ENCODE results near the gene ITIH1.
A peak's percentile ranks its signal among the peaks of the same experiment; 100 is the strongest.
"Not testable (repeated sequence)": the region's sequence is repeated elsewhere in the genome, so short reads cannot be mapped to it uniquely, and the experiment has no call there.

The ITIH1 gene

DNA sequence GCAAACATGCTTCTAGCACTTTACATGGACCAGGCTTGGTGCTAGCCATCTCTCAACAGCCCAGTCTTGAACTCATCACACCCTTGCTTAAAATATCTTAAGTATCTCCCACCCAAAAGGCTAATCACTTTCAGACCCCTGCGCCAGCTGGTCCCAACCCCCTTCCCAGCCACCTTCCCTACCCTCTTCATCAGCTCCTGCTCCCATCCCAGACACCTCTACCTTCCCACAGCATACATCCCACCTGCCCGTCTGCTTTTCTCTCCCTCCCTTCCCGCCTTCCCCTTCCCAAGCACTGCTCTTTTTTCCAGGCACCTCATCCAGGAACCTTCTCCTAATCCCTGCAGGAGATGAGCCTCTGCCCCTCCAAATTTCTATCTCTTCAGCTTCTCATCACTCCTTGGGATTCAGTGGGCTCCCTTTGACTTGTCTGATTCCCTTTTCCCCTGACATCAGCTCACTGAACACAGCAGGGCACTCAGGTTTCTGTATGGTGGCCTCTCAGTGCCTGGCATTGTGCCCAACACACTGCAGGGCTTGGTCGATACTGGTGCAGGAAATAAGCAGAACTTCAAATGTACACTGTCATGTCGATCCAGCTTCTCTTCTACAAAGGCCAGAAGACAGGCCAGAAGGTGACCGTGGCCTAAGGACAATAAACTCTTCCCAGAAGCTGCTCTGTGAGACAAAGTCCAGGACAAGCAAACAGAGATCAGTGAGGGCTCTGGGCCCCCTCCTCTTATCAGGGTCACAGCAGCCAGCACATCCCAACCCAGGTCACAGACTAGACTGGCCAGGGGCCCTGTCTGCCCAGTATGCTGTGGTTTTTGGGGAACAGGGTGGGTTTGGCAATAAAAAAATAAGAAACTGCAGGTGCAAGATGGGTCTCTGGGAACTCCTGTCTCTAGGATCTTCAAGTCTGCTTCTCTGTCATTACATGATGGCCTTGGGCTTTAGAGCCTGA, 2.2 kb upstream of the ITIH1 start:
- peak; percentile 45 for DNase-seq

DNA sequence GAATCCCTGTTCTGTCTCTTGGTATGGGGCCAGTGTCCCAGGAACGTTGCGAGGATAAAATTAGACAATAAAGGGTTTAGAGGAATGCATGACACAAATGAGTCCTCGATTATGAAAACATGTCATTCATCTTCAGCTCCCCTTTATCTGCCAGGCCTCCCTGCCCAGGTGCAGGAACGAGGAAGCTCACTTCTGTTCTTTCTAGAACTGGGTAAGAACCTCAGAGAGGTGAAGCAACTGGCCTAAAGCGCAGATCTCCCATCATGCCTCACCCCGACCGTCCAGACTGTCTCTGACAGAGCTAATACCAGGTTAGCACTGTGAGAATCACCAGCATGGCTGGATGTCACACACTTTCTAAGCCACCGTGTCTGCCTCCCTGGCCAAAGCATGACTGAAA, 1.5 kb upstream of the ITIH1 start:
- DNase-seq: no peak

DNA sequence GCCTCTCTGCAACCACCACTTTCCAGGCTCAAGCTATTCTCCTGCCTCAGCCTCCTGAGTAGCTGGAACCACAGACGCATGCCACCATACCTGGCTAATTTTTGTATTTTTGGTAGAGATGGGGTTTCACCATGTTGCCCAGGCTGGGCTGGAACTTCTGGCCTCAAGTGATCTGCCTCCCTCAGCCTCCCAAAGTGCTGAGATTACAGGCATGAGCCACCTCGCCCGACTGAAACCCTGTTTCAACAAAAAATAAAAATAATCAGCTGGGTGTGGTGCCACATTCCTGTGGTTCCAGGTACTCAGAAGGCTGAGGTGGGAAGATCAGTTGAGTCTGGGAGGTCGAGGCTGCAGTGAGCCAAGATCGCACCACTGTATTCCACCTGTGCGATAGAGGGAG, 913 bp upstream of the ITIH1 start:
- not testable (repeated sequence) for DNase-seq

DNA sequence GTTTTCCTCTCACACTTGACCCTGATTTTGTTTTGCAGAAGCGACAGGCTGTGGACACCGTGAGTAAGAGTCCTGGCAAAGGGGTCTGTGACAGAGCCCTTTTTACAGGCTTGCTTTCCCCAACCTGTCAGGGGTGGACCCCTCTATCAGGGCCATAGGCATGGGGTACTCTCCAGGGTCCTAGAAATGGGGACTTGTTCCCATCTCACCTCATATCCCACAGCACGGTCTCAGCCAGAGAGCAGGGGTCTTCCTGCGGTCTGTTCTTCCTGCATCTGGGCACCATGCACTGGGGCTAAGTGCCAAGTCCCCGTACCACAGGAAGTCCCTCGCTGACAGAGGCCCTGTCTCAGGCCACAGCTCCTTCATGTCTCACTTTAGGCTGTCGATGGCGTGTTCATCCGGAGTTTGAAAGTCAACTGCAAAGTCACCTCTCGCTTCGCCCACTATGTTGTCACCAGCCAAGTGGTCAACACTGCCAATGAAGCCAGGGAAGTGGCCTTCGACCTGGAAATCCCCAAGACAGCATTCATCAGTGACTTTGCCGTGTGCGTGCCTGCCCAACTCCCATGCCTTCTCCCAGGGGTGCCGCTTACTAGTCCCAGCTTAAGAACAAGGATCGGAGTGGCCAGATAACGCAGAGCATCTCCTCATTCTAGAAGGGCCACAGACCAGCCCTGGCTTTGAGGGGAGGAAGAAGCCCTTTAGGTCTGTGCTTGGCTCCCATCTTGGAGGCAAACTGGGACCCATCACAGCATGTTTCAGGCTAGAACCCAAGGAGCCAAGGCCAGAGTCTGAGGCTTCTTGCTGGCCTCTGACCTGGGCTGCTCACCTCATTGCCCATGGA, 783 bp downstream of the ITIH1 start:
- no peak for DNase-seq

DNA sequence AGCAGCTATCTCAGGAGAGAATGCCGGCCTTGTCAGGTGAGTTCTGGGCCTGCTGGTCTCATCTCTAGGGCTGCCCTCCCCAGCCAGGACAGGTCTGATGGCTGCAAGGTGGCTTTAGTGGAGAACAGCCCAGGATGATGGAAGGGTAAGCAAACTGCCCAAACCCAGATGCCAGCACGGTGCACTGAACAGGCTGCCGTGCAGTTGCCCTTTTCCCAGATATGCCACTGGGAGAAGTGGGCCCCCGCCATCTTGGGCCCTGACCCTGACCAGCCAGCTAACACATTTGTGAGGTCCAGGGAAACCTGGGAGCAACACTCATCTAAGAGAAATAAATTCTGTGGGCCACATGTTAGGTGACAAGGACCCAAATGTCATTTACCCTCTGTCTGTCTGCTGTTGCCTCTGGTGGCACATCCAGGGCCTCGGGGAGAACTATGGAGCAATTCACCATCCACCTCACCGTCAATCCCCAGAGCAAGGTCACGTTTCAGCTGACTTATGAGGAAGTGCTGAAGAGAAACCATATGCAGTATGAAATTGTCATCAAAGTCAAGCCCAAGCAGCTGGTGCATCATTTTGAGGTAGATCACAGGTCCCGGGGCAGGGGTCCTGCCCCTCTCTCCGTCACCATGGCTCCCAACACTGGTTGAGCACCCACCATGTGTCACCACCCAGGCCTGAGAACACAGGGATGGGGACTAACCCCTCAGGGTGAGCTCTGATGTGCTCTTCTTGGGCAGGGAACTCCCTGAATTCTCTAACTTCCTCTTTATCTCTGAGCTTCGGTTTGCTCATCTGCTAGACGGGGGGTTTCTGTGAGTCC, 1.8 kb downstream of the ITIH1 start:
- peak; percentile 61 for DNase-seq

DNA sequence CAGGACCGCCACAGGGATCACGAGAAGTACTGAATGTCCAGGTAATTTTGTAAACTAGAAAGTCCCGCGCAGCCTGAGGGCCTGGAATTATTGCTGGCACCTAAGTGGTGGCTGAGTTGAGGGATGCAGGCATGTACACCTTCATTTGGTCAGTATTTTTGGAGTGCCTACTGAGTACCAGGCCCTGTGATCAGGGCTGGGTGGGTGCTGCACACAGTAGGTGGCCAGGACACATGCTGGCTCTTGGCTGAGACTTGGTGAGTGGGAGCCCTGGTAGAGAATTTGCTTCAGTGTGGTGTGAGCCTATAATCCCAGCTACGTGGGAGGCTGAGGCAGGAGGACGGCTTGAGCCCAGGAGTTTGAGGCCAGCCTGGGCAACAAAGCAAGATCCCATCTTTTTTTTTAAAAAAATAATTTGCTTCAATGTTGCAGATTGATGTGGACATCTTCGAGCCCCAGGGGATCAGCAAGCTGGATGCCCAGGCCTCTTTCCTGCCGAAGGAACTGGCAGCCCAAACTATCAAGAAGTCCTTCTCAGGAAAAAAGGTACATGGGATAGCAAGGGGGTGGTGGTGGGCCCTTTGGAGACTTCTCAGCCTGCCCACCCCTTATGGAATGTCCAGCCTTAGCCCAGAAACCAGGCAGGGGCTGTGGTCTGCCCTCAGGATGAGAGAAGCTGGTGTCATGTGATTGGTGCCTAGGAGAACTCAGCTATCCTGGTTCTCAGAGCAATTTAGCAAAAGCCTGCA, 2.6 kb downstream of the ITIH1 start:
- DNase-seq: no peak

DNA sequence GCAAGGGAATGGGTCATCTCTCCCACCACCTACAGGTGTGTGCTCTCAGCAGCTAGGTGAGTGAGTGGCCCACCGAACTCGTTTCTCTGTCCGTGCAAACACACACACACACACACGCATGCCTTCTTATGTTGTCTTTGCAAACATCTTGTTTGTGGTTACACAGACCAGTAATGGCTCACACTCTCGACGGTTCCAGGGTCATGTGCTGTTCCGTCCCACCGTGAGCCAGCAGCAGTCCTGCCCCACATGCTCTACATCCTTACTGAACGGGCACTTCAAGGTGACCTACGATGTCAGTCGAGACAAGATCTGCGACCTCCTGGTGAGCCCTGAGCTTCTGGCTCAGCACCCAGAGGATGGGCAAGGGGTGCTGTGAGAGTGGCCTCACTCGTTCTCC, 4.3 kb downstream of the ITIH1 start:
- no peak for DNase-seq

DNA sequence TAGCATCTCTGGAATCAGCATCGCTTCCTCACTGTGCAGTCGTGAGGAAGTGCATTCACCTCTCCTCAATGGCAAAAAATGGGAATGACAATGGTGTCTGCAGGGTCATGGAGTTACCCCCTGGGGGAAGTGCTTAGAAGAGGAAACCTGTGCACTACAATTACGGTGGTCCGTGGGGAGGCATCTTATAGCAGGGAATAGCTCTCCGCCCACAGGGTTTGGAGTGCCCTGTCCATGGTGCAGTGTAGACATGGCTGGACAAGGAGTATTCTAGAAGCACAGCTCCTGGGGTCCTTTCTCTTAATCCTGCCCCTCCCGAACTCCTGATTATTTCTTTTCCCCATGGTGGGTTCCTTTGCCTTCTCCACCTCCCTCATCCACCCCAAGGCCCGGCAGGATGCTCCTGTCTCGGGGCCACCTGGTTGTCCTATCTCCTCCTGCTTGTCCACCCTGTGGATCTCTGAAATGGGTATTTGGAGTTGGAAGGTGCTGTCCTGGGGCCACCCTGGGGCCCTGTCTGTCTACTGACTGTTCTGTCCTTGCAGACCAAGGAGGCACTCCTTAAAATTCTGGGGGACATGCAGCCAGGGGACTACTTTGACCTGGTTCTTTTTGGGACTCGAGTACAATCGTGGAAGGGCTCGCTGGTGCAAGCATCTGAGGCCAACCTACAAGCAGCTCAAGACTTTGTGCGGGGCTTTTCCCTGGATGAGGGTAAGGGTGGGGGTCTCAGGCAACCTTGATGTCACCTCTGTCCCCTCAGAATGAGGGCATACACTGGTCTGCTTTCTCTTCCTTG, 5.2 kb downstream of the ITIH1 start:
- no peak for DNase-seq

DNA sequence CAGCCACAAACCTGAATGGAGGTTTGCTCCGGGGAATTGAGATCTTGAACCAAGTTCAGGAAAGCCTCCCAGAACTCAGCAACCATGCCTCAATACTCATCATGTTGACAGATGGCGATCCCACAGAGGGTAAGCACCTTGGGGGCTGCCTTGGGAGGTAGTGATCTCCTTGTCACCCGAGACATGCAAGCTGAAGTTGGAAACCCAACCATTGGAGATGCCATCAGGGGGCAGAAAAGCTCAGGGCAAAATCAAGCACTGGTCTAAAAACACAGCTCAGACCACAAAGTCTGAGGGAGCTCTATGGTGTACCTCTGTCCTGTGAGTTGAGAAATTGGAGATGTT, 5.8 kb downstream of the ITIH1 start:
- DNase-seq: no peak

DNA sequence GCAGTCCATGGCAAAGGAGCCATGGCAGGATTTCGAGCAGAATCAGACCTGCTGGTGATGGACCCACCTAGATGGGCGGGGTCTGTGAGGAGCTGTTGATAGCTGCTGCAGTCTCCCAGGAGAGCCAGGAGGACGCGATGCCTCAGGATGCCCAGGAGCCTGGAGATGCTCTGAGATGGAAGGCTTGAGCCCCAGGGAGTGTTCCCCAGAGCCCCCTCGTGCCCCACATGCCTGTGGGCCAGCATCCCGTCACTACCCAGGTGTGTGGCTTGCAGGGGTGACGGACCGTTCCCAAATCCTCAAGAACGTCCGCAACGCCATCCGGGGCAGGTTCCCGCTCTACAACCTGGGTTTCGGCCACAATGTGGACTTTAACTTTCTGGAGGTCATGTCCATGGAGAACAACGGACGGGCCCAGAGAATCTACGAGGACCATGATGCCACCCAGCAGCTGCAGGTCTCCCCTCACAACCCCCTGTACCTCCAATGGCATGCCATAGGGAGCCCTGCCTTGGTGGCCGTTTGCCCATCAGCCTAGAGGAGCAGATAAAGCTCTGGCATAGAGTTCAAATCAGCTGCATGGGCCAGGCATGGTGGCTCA, 6.7 kb downstream of the ITIH1 start:
- DNase-seq: no peak

DNA sequence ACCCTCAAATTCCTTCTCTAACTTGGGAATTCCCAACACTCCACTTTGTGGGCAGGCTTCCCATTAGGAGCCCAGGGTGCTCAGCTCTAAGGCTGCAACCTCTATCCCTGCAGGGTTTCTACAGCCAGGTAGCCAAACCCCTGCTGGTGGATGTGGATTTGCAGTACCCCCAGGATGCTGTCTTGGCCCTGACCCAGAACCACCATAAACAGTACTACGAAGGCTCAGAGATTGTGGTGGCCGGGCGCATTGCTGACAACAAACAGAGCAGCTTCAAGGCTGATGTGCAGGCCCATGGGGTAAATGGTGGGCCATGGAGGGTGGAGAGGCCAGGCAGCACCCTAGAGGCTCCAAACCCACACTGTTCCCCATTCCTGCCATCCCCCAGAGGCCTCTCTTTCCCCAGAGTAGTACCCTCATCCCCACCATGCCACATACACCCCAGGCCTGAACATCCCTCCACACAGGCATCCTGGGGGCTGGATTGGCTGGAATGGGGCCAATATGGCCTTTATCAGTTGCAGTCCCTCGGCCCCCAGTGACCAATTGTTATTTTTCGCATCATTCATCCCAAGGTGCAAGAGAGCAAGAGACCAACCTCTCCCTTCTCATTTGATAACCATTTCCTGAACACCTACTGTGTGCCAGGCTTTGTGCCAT, 7.7 kb downstream of the ITIH1 start:
- DNase-seq: no peak

DNA sequence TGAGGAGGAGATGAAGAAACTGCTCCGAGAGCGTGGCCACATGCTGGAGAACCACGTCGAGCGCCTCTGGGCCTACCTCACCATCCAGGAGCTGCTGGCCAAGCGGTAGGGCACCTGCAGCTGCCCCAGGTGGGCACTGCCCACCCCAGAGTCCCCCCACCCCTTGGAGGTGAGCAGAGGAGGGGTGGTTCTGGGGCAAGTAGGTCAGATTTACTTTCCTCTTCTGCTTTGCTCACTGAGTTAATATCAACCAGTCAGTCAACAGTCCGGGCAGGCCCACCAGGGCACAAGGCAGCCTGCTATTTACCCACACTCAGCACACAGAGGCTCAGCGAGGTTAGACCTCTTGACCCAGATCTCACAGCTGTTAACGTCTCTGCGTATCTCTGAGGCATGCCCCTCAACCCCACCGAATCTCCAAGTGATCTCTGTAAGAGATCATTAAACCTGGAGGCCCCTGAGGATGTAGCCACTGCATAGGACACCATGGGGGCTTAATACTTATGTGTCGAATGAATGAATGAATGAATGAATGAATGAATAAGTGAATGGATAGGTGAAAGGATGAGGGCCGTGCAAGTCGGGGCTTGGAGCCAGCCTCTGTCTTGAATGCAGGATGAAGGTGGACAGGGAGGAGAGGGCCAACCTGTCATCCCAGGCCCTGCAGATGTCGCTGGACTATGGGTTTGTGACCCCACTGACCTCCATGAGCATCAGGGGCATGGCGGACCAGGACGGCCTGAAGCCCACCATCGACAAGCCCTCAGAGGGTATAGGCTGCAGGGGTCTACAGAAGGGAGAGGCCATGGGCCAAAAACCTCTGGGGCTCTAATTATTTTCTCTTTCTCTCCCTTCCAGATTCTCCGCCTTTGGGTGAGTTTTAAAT, 9.2 kb downstream of the ITIH1 start:
- no peak for DNase-seq

DNA sequence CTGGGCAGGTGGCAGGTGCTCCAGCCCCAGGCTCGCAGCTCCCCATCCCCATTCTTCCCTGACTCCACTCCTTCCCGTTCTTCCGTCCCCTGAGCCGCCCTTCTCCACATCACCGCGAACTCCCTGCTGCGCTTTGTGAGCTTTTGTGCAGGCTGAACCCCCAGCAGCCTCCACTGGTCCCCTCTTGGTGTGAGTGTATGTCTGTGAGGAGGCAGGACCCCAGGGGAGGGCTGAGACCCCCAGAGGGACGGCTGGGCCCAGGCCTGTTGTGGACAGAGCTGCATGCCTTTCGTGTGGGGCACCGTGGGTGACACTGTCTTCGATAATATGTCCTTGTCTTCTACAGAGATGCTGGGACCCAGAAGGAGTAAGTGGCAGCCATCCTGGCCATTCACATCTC, 9.8 kb downstream of the ITIH1 start:
- no peak for DNase-seq

DNA sequence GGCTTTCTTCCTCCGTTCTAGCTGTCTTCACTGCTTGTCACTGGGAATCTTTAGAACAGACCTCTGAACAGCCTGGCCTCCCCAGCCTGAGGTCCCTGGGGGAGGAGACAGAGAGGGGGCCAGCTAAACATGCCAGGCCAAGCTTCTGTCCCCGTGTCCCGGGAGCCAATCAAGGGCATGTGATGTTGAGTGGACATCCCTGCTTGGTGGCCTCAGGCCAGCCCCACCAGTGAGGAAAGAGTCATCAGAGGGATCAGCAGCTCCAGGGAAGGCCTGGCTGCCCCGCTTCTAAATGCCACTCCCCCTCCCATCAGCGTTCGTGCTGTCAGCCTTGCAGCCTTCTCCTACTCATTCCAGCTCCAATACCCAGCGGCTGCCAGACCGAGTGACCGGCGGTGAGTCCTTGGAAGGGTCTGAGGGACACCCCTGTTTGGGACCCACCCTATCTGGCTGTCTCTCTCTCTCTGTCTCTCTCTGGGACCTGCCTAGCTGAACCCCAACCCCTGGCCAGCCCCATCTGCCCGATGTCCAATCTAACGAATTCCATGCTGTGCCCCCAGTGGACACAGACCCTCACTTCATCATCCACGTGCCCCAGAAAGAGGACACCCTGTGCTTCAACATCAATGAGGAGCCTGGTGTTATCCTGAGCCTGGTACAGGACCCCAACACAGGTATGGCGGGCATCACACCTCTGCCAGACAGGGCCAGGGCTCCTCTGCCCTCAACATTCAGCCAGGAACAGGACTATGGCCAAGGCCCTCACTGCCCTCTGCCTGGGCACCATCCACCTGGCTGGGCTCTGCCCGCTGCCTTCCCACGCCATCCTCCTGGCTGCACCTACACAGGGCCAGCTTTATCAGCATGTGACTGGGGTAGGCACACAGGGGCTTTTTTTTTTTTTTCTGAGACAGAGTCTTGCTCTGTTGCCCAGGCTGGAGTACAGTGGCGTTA, 10.6 kb downstream of the ITIH1 start:
- DNase-seq: no peak

DNA sequence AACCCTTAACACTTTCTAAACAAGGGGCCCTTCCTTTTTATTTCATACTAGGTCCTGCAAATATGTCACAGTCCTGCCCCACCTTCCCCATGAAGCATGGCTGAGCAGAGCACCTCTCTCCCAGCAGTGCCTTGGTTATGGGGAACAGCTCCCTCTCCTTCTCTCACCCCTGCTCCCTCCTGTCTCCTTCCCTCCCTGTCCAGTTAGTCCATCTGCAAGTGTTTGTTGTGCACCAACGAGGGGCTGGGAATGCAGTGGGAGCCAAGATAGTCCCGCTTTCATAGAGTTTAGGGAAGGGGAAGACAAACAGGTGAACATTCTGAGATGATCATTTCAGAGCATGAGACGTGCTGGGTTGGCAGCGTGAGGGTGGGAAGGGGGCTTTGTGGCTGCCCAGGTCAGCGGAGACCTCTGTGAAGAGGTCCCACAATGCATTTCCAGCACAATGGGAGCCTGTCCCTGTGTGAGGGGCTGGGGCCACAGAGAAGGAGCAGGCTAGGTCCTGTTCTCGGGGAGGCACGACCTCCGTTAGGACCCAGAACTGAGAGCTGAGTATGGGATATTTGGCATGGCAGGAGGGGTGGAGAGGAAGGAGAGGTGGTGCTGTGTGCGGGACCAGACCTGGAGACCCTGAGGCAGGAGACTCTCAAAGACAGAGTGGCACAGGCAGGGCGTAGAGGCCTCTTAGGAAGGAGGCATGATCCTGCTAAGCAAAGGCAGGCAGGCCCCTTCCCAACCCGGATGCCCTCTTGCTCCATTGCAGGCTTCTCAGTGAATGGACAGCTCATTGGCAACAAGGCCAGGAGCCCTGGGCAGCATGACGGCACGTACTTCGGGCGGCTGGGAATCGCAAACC, 11.7 kb downstream of the ITIH1 start:
- DNase-seq: no peak

DNA sequence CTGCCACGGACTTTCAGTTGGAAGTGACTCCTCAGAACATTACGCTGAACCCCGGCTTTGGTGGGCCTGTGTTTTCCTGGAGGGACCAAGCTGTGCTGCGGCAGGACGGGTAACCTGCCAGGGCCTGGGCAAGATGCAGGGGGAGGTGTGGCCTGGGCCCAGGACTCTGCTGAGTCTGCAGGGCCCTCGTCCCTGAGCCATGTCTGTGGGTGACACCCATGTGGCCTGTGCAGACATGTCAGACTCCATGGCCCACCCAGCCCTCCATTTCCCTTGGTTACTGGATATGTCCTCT, 12.3 kb downstream of the ITIH1 start:
- DNase-seq: no peak

DNA sequence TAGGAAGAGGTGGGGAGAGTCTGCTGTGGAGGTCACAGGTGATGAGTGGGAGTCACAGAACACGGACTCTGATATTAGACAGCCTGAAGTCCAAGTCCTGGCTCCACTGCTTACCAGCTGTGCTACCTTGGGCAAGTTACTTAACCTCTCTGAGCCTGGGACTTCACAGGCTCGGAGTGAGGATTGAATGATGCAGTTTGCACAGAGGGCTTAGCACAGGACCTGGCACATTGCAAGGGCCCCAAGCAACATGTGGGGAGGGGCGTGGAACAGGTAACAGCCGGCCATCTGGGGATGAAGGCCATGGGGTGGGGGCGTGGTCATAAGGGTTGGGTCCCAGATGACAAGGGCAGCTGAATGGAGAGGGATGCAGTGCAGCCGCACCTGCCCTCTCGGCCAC, 12.9 kb downstream of the ITIH1 start:
- DNase-seq: no peak

DNA sequence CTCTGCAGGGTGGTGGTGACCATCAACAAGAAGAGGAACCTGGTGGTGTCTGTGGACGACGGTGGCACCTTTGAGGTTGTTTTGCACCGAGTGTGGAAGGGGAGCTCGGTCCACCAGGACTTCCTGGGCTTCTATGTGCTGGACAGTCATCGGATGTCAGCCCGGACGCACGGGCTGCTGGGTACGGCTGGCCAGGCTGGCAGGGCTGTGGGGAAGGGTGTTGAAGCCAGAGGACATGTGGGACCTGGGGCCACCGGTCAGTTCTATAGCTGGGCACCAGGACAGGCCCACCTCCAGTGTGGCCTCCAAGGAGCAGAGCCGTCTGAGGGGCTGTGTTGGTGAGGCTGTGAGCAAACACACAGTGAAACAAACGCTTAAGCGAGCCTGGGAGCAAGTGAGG, 13.3 kb downstream of the ITIH1 start:
- no peak for DNase-seq

Data from OCI-M1 (cell line).